Fibroblast of upper back skin (primary cell): ENCODE results near the gene YY1.
"Not testable (repeated sequence)": the region's sequence is repeated elsewhere in the genome, so short reads cannot be mapped to it uniquely, and the experiment has no call there.

ENCODE experiments used
- DNase-seq: peaks from one replicate; pipeline ENCODE4 v3.0.0-alpha.2; 2013

YY1 gene

DNA sequence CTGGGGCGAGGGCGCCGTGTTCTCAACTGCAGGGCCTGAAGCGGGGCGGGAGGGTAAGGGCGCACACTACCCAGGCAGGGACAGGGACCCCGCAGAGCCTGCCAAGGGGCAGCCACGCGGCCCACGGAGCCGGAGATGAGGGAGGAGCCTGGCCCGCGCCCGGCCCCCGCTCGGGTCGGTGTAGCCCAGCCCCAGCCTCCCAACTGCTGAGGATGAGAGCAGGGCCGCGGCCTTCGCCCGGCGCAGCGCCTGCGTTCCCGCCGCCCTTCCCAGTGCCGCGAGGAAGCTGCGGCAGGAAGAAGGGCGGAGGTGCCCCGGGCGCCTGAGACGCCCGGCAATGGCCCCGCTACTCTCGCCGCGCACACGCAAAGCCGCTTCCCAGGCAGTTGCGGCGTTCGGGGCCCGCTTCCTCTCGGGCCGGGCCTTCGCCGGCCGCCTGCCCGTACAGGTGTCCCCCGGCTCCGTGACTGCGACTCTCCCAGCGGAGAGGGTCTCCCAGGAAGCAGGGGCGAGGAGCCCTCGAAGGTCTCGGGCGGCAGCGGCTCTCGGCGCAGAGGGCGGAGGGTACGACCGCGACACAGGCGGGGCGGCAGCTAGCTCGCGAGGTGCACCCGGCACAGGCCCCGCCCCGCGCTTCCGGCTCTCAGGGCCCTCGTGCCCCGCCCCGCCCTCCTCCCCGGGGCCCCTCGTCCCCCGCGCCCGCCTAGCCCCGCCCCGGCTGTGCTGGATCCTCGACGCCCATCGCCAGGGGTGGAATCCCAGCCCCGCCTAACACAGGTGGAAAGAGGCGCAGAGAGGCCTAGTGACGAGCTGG, 24.8 kb upstream of the YY1 start:
- DNase-seq = peak; percentile 64

DNA sequence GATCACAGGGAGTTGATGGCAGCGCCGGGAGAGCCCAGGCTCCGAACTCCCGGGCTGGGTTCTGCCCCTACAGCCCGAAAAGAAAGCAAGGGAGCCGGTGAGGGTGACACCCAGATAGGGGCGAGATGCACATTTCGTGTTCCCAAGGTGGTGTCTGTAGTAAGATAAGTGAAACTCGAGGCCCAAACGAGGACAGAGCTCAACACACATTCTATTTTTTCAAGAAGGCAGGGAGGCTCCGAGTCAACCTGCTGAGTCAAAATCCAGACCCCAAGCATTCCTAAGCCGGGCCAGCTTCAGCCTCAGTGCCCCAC, 24.2 kb upstream of the YY1 start:
- no peak for DNase-seq

- DNase-seq = no peak
These were observed 23.5 kb upstream of the YY1 start for GRCh38 chr14:100215330-100215885.

DNA sequence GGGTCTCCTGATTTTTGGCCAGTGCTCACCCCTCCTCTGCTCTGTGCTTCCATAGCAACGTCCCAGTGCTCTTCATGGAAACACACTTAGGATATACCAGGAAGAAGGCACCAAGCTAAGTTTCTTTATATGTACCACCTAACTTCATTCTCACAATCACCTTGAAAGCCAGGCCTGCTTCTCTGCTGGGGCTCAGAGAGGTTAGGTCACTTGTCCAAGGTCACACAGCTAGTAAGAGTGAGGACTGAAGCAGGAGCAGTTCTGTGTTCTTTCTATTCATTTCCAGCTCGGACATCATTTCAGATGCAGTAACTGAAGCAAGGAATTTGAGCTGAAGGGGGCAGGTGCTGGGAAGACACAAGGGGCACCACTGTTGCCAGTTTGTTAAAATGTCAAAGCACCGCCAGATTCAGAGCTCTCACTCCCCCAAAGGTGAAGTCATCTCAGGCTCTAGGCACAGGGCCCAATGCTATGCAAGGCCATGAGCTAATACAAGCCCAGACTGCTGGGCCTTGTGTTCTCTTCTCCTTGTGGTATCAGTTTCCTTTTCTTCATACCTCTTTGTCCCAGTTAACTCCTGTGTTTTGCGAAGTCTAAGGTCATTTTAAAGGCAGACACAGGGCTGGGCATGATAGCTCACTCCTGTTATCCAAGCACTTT, 19.7 kb upstream of the YY1 start:
- no peak for DNase-seq

GRCh38 chr14:100221533-100222223, 17.3 kb upstream of the YY1 start:
- DNase-seq = peak; percentile 53

DNA sequence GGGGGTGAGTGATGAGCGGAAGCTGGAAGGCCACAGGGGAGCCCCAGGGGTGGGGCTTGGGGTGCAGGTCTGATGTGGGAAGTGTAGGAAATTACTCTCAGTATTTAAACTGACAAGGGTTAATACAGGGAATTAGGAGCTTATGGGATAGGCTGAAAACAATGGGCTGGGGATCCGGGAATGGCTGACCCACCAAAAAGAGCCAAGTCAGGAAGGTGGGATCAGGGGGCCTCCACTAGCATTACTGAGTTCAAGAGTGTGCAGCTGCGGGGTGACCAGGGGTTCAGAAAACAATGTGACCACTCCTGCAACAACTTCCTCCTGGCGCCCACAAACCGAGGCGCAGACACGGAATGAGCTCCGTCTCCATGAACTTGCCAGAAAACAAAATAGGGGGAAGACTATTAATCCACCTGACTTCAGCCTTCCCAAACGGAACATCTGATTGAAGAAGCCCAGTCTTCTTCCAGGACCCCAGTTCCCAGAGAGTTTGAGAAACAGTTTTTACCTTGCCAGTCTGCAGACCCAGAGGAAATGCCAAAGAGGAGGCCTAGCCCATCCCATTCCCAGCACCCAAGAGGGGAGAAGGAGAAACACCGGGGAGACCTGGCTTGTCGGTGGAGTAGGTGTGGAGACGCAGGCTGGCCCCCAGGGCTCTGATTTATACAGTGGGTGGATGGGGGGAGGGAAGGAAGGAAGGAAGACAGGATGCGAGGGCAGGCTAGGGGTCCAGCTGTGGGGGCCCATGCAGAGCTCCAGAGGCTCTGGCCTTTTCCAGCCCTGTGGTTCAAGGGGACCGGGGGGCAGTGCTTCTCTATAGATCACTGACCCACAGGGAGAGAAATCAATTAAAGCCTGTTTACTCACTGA, 16.5 kb upstream of the YY1 start:
- no peak for DNase-seq

DNA sequence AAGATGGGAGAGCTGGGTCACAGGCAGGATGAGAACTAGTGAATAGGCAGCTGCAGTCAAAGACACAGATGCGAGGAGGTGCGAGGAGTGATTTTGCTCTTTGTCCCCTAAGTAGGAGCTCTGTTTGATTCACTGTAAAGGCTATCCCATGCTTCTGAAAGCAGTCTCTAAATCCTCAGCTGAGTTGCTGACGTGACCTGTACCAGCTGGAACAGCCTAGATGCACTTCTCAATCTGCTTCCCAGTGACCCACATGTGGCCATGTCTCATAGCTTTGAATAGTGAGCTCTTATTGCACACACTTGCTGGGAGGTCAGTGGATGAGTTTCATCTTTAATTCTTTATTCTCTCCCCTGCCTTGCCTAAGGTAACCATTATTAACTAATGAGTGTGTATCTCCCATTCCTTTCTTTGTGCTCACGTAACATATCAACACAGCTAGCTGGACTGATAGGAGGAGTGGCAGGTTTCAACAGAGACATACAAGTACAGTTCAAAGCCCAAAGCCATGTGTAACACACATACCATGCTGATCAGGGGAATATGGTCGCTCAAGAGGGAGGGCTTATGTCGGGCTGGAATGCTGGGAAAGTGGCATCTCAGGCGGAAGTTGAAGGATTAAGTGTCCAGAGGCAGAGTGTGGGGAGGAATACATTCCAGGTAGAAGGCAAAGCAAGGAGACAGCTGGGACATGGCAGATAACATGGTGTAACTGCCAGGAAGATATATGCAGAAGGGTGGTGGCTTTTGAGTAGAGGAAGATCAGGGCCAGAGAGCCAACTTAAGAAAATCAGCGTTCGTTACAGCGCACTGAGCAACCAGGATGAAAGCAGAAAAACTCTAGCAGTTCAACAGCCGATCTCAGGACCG, 15.4 kb upstream of the YY1 start:
- DNase-seq = no peak

GRCh38 chr14:100224229-100224866, 14.6 kb upstream of the YY1 start:
- no peak for DNase-seq

- no peak for DNase-seq
These were observed 13.8 kb upstream of the YY1 start for GRCh38 chr14:100225169-100225568.

- no peak for DNase-seq
These were observed 8.6 kb upstream of the YY1 start for GRCh38 chr14:100230361-100230760.

GRCh38 chr14:100234511-100234910, 4.4 kb upstream of the YY1 start:
- no peak for DNase-seq

GRCh38 chr14:100236271-100236818, 2.6 kb upstream of the YY1 start:
- DNase-seq = not testable (repeated sequence)

DNA sequence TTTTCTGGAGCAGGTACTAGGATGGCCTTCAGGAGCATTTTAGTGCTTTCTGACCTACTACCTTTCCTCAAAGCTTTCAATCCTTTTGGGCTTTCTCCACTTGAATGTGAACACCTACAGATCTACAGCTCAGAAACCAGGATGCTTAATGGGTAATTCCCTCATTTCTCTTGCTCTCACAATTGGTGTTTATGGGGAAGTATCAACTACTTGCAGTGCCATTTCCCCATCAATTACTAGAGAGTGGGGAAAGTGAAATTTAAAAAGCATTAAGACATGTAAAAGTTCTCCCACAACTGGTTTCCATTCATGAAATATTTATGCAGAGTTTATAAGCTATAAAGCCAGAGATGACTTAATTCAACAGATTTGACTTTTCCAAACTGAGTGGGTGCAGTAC, 2.1 kb upstream of the YY1 start:
- DNase-seq = no peak

GRCh38 chr14:100237735-100238418, 1.1 kb upstream of the YY1 start:
- peak; percentile 41 for DNase-seq

DNA sequence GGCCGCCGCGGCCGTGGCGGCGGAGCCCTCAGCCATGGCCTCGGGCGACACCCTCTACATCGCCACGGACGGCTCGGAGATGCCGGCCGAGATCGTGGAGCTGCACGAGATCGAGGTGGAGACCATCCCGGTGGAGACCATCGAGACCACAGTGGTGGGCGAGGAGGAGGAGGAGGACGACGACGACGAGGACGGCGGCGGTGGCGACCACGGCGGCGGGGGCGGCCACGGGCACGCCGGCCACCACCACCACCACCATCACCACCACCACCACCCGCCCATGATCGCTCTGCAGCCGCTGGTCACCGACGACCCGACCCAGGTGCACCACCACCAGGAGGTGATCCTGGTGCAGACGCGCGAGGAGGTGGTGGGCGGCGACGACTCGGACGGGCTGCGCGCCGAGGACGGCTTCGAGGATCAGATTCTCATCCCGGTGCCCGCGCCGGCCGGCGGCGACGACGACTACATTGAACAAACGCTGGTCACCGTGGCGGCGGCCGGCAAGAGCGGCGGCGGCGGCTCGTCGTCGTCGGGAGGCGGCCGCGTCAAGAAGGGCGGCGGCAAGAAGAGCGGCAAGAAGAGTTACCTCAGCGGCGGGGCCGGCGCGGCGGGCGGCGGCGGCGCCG, 381 bp downstream of the YY1 start:
- no peak for DNase-seq

DNA sequence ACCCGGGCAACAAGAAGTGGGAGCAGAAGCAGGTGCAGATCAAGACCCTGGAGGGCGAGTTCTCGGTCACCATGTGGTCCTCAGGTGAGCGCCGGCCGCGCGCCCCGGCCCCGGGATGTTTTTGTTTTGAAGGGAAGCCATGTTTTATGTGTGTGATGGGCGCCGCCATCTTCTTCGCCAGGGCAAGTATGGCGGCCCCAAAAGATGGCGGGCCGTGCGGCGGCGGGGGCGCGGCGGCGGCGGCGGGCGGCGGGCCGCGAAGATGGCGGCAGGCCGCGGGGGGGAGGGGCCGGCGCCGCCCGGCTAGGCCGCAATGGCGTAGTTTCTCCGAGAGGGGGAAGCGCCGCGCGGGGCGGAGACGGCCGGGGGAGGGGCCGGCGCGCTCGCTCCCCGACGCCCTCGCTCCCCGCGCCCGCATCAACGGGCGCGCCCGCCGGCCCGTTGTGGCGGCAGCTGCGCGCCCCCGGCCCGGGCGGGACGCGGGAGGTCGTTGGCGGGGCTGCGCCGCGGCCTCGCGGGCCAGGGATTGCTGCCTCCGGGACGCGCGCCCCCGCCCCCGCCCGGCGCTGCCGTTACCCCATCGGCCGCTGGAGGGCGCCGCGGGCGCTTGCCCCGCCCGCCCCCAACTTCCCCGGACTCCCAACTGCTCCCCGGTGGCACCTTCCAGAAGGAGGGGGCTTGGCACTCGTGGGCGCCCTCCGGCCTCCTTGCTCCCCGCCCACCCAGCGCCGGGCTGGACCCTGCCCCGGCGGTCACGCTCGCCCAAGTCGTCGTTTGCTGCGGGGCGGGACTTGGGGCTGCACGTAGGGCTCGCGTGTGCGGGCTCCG, 1.1 kb downstream of the YY1 start:
- peak; percentile 92 for DNase-seq

- DNase-seq = no peak
These were observed 1.7 kb downstream of the YY1 start for GRCh38 chr14:100240668-100241032.

DNA sequence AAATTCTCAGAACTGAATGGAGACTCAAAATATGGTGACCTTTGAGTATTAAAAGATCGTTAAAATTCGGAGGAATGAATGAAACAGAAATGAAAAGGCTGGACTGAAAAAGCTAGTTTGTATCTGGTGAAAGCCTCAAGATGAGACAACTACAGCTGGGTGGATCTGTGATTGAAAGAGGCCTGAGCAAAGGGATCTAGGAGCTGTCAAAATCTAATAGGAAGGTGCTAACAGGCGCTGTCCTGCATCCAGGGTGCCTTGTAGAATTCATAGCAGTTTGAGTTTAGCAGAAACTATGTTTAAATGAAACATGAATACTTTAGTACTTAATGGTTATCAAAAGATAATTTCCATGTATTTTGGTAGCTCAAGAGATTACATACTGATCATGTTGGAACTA, 2.3 kb downstream of the YY1 start:
- no peak for DNase-seq

GRCh38 chr14:100243020-100243419, 4.1 kb downstream of the YY1 start:
- no peak for DNase-seq
